Right lobe of liver (tissue), 4 donors: Measurements from ENCODE around the gene PLD5.

Source experiments
- POLR2A ChIP-seq: fragments of 450-650 bp; IDR thresholded peaks from one replicate; pipeline ENCODE4 v1.6.1; 2017; ENCODE audit warnings: antibody characterized with exemption, mild to moderate bottlenecking
- TF ChIP-seq, protein P1 (sequence below), 4 donors: fragments of 200-600 bp in 3 of 4; fragments of 450-650 bp in 1 of 4; IDR thresholded peaks; one replicate each; pipeline versions ENCODE4 v1.5.1 to v1.8.0; 2016 to 2022; ENCODE audit warnings: antibody characterized with exemption in 4 of 4, mild to moderate bottlenecking in 2 of 4
- donor health status: DM: no; HTN: no; CAD: no.
- donor health status: DM: no; HTN: no; CAD: no.
- donor health status: DM: no; HTN: yes; CAD: no.

DNA sequence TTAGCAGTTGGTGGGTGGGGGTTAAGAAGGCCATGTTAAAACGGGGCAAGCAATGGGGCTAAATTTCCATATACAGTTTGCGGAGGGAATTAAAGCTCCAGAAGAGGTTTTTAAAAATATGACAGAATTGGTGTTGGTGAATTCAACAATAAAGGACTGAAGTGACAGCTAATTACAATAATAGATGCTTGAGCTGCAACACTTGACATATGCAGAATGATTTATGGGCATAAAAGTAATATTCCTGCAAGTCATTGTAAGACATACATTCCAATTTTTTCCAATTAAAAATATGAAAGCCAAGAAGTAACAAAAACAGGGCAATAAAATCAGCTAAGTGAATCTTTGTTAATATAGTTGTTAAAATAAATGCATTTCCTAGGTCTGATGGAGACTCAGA, 323.4 kb downstream of the PLD5 start:
- TF ChIP-seq, protein P1, sequence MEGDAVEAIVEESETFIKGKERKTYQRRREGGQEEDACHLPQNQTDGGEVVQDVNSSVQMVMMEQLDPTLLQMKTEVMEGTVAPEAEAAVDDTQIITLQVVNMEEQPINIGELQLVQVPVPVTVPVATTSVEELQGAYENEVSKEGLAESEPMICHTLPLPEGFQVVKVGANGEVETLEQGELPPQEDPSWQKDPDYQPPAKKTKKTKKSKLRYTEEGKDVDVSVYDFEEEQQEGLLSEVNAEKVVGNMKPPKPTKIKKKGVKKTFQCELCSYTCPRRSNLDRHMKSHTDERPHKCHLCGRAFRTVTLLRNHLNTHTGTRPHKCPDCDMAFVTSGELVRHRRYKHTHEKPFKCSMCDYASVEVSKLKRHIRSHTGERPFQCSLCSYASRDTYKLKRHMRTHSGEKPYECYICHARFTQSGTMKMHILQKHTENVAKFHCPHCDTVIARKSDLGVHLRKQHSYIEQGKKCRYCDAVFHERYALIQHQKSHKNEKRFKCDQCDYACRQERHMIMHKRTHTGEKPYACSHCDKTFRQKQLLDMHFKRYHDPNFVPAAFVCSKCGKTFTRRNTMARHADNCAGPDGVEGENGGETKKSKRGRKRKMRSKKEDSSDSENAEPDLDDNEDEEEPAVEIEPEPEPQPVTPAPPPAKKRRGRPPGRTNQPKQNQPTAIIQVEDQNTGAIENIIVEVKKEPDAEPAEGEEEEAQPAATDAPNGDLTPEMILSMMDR (IDR thresholded peaks at IDR 0.05) = no peak
- no peak for TF ChIP-seq POLR2A
